Spinal cord (tissue), 10 donors: Measurements from ENCODE around the gene CCIN. TPM values are rescaled to one million over a fixed set of nuclear protein-coding genes. Genes with fewer than 3 reads are reported as not detected.
A peak's percentile ranks its signal among the peaks of the same experiment; 100 is the strongest.

Experiments
- DNase-seq, 6 donors: peaks; one replicate each; pipeline versions ENCODE4 v3.0.0 to v3.0.0-alpha.2; 2013 to 2015; ENCODE audit warnings: low spot score in 6 of 6, low read depth in 4 of 6
- H3K27ac ChIP-seq: one replicate; pipeline ENCODE4 v1.5.1; 2013; ENCODE audit warnings: low read depth, low read length, control low read depth
- H3K27me3 ChIP-seq: one replicate; pipeline ENCODE4 v1.6.1; 2013; ENCODE audit warnings: low read length; ENCODE audit not compliant: control insufficient read depth, insufficient read depth
- H3K36me3 ChIP-seq: one replicate; pipeline ENCODE4 v1.6.1; 2013; ENCODE audit warnings: low read length; ENCODE audit not compliant: control insufficient read depth, insufficient read depth
- H3K4me1 ChIP-seq: one replicate; pipeline ENCODE4 v1.6.1; 2013; ENCODE audit warnings: low read length; ENCODE audit not compliant: control insufficient read depth, insufficient read depth
- H3K4me3 ChIP-seq: one replicate; pipeline ENCODE4 v1.5.1; 2013; ENCODE audit warnings: low read depth, low read length, control low read depth
- H3K9me3 ChIP-seq: one replicate; pipeline ENCODE4 v1.6.1; 2013; ENCODE audit warnings: low read length; ENCODE audit not compliant: control insufficient read depth, insufficient read depth
- WGBS: methylation state at CpG from one replicate; pipeline ENCODE4 v1.1.5; 2013; ENCODE audit warnings: missing lambda C conversion rate; ENCODE audit not compliant: insufficient coverage; 5-methylcytosine and 5-hydroxymethylcytosine counted together
- polyA plus RNA-seq, 2 donors: library from polyadenylated mRNA; unstranded; fragments of 120-200 nt; gene quantifications; one replicate each; pipeline ENCODE4 v1.2.1, GENCODE V29; 2013; ENCODE audit not compliant: insufficient read length in 2 of 2
- total RNA-seq, 2 donors: library from RNA; depleted of rRNA in 1 of 2; stranded (reverse); fragments of 120-200 nt in 1 of 2; fragments of >200 nt in 1 of 2; gene quantifications; one replicate each; pipeline versions ENCODE4 v1.2.3 to v1.2.4, GENCODE V29; 2013 to 2014
- donor health status: healthy.

CCIN gene
- total and polyA plus RNA-seq, 4 donors, result 0.35 to 0.50 (median 0.40) TPM

DNA sequence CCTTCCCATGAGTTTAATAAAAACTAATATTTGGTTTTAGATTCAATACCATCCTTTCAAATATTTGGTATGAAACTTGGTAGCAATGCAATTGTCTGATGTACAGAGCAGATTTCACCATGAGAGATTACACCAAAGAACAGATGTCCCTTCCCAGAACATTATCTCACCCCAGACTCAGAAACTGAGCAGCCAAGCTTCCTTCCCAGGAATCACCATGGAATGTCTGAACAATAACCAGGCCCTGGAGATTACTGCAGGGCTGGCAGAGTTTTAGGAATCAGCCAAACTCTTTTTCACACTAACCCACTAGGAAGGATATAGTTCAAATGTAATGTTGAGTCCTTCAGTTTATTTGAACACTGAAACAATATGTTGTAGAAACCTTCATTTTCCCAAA, 45.4 kb downstream of the CCIN start:
- H3K4me1 ChIP-seq, result peaks cover 17% of the 10 kb centered on the region
- H3K9me3 ChIP-seq, result no peaks in the 10 kb centered on the region
- H3K27ac ChIP-seq, result no peak overlapping the region
- DNase-seq, result peak in 2 of 6 donors; percentile 7 to 31
- H3K4me3 ChIP-seq, result no peak overlapping the region
- peaks cover 59% of the 10 kb centered on the region for H3K36me3 ChIP-seq
- H3K27me3 ChIP-seq, result no peaks in the 10 kb centered on the region

DNA sequence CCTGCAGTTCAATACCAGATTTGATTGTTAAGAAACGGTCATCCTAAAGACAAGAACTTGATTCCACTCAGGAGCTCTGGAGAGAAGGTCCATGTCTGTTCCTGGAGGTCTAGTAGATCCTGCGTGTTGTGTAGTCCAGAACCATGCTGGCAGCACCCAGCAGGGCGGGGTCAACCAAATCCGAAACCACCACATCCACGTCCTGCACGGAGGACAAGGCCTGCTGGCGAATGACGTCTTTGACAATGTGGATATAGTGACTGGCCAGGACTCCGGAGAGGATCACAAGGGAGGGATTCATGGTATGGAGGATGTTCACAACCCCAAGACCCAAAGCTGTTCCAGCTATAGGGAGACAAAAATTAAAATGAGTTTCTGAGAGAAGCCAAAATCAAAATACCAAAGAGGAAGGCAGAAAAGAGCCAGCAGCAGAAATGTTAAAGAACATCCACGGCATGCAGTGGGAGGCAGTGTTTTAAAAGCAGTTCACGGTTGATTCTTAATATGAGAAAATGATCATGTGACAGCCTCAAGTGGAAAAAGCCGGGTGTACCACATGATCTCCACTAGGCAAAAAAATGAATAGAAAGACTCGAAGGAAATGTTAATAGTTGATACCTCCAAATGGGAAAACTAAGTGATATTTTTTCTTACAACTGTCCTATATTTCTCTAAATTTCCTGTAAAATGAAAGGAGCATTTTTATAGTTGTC, 48.2 kb downstream of the CCIN start:
- 100% methylated on average over 2 of the region's 13 CpGs for WGBS

DNA sequence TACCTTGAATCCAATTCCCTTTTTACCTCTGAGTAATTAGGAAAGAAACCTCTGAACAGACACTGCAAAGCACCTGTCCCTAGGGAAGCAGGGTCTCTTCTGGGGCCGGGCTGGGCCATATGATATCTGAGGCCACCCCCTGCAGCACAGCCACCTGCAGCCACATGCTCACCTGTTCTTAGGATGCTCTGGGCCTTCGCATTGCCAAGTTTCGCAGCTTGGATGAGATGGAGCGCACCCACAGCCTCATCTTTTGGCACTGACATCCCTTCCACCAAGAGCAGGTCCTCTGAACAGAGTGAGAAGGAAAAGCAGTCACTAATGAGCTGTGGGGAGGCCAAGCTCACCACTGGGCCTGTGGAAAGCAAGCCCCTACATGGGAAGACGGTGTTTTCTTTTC, 48.8 kb downstream of the CCIN start:
- Histone ChIP-seq H3K4me1 (peaks cover 2% of the 10 kb centered on the region), H3K27me3 (no peaks in the 10 kb centered on the region), H3K4me3 (no peak overlapping the region), H3K27ac (no peak overlapping the region), H3K36me3 (peaks cover 74% of the 10 kb centered on the region), H3K9me3 (no peaks in the 10 kb centered on the region)
- no peak for DNase-seq
- 93% methylated on average over 4 of the region's 5 CpGs for WGBS

More for the DNA sequence above, 48.2 kb downstream of the CCIN start:
- DNase-seq, result no peak
- peaks cover 2% of the 10 kb centered on the region for H3K4me1 ChIP-seq
- peaks cover 68% of the 10 kb centered on the region for H3K36me3 ChIP-seq
- no peaks in the 10 kb centered on the region for H3K27me3 ChIP-seq
- no peaks in the 10 kb centered on the region for H3K9me3 ChIP-seq
- H3K4me3 ChIP-seq, result no peak overlapping the region
- H3K27ac ChIP-seq, result no peak overlapping the region

DNA sequence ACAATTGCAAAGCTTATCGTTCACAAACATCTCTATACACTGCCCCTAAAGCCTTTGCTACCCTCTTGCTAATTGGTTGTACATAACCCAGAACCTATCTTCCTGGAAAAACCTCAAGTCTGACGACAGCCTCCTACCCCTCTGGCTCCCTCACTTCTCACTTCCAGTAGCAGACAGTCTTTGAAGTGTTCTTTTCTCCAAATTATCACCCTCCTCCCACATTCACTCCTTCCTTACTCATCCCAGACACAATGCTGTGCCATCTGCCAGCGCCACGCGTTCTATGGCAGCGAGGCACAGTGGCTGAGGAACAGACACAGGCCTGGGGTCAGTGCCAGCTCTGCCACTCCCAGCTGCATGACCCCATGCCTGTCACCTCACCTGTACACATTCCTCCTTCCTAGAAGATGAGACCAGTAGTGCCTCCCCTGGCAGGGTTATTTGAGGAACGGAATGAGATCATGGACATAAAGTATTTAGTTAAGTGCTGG, 49.3 kb downstream of the CCIN start:
- 94% methylated on average over 6 of the region's 7 CpGs for WGBS
- Histone ChIP-seq H3K4me1 (peaks cover 2% of the 10 kb centered on the region), H3K27ac (no peak overlapping the region), H3K9me3 (no peaks in the 10 kb centered on the region), H3K36me3 (peaks cover 74% of the 10 kb centered on the region), H3K27me3 (no peaks in the 10 kb centered on the region), H3K4me3 (no peak overlapping the region)
- DNase-seq, result no peak

Other genes starting within 250 kb of the CCIN start
- gene OR2S2, start 211.2 kb upstream of the CCIN start, total RNA-seq, result not detected
- gene OR2S2, start 211.2 kb upstream of the CCIN start, polyA plus RNA-seq, result not detected
- gene RECK, start 132.5 kb upstream of the CCIN start, total RNA-seq, result 10 to 100 TPM; 19.2 to 19.4 TPM
- 10 to 100 TPM; 10.9 to 15.4 TPM for gene RECK, start 132.5 kb upstream of the CCIN start, polyA plus RNA-seq
- gene GLIPR2, start 32.7 kb upstream of the CCIN start, total RNA-seq, result 10 to 100 TPM; 30.6 to 31.8 TPM
- 10 to 100 TPM; 51.3 to 56.1 TPM for gene GLIPR2, start 32.7 kb upstream of the CCIN start, polyA plus RNA-seq
- 100 to 1,000 TPM; 136 to 231 TPM for gene CLTA, start 21.5 kb downstream of the CCIN start, total RNA-seq
- 100 to 1,000 TPM; 242 to 251 TPM for gene CLTA, start 21.5 kb downstream of the CCIN start, polyA plus RNA-seq
- gene GNE, start 89.1 kb downstream of the CCIN start, total RNA-seq, result 10 to 100 TPM; 25.2 to 30.7 TPM
- gene GNE, start 89.1 kb downstream of the CCIN start, polyA plus RNA-seq, result 10 to 100 TPM; 22.4 to 25.9 TPM
- gene RNF38, start 230.9 kb downstream of the CCIN start, total RNA-seq, result 10 to 100 TPM; 23.0 to 37.3 TPM
- gene RNF38, start 230.9 kb downstream of the CCIN start, polyA plus RNA-seq, result 10 to 100 TPM; 36.5 to 46.9 TPM